NCI-H2227 (cell line): ENCODE results near the gene EXOC2.
A peak's percentile ranks its signal among the peaks of the same experiment; 100 is the strongest.
"Not testable (repeated sequence)": the region's sequence is repeated elsewhere in the genome, so short reads cannot be mapped to it uniquely, and the experiment has no call there.

Source experiments
- DNase-seq: peaks from one replicate; lab custom pipeline; 2025; ENCODE audit not compliant: unreplicated experiment; lab: John Stamatoyannopoulos, UW

The EXOC2 gene

DNA sequence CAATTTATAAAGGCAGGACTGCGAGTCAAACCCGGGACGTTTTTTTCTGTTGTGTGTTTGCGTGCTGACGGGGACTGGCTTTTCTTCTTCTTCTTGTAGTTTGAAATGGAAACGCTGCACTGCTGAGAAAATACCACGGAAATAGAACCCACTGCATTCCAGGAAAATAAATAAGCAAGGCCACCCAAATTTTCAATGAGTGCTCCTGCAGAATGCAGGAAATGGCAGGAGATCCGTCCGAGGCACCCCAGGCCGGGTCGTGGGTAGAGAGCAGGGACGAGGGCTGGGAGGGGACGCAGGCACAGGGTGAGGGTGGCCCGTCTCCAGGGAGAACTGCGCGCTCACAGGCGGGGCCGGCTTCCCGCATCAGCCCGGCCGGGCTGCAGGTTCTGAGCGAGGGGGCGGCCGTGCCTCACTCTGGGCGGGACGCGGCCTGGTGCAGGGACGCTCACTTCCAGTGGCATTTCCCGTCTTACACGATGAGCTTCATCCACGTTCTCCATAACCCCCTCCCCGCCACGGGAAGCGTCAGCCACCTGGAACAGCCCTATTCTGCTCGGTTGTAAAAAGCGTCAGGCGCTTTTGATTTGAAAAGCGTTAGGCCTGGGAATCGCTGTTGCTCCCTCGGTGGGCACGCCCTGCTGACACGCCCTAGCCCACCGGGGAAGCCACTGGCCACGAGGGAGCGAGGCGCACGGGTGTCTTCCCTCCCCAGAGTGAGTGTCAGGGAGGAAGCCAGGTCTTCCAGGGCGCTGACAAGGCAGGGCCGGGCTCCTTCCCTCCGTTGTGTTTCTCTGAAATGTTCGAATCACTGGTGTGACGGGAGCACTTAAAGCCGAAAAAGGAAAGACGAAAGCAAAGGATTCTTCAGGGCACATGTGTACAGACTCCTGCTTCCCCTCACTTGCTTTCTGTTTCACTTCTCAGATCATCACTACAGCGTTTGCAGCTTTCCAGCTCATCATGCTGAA is 17.9 kb upstream of the EXOC2 start:
- DNase-seq: peak; percentile 77

DNA sequence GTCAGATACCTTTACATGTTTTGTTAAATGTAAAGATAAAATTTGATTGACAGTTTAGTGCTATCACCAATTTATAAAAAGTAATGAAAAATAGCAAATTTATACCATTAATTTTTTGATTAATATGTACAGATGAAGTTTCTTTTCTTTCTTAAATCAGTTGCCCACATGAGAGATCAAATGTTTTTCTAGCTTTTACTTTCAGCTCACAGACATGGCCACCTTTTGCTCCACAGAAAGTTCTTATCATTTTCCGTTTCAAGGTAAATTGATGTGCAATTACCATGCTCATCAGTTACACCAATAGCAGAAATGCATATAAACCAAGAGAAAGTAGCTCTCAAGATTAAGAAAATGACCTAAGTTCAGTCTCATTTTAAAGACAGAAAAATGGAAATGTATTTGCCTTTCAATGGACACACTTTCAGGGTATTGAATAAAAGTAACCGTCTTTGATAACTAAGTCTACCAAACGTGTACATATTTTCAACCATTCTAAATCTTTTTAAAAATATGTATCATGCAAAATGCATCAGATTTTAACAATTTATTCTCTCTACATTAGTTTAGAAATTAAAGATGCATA is 16.6 kb upstream of the EXOC2 start:
- no peak for DNase-seq

DNA sequence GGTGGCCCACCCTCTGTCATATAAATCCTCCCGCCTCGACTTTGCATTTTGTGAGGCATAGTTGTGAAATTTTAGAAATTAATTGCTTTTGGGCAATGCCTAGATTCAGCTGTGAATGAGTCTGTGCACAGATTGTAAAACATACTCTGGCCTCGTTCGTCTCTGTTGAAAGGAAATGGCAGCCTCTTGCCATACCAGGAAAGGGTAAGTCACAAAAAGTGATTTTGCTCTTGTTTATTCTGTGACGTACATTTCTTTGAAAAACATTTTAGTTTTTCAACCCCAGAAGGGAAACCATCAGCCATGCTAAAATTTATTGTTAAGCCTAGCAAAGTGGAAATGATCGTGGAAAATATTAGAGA is 15.3 kb upstream of the EXOC2 start:
- no peak for DNase-seq

DNA sequence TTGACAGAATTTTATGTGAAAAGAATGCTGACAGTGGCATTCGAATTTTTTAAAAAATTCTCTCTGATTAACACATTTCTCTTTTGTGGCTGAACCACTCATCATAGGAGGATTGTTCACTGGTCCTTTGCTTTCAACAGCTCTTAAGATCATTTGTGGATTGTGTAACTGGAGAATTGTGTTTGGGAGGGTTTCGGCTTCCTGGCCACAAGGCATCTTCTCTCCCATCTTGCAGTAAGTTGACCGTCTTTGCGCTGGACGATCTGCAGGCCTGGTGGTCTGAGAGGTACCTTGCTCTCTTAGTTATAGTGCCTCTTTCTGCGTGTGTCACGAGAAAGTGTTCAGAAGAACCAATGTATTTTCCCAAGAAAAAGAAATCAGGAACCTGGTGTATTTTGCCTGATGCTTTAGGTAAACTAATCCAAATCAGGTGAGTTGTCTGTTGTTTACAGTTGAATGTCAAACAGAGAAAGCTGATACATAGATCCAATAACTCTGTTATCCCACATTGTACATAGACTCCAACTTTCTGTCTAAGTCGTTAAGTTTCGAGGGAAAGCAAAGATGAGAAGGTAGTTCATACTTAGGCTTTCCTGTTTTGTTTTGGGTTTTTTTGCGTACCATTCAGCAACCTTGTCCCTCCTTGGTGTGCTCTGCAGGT is 14.8 kb upstream of the EXOC2 start:
- no peak for DNase-seq

DNA sequence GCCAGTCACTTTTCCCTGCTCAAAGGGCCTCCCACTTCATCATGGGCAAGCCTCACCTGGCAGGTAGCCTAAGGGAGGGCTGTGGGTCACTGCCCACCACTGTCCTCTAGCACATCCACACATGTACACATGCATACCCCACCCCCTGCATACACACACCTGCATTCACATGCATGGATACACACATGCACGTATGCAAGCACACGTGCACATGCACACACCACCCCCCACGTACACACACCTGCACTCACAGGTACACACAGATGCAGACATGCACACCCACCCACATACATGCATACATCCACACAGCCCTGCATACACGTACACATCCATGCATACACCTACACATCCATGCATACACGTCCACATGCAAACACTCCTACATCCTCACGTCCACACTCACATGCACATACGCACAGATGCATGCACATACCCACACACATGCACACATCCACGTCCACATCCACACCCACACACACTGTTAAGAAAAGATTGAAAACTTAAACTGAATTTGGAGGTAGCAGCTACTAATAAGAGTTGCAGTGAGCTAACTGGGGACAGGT is 14.0 kb upstream of the EXOC2 start:
- DNase-seq: no peak

DNA sequence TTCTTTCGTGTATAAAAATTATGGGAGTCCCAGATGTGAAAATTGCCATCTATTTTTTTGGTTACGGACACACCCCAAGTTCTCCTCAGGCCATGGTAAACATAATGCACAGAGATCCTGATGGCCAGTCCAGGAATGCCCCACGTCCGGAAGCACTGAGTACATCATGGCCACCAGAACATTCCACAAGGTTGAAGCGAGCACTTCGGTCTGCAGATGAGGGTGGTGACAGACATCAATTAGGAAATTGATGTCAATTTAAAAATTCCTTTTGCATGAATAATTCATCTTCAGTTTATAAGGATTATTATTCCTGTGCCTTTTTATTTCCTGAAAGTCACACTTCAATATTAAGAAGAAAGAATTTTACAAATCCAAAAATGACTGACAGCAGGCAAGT is 13.2 kb upstream of the EXOC2 start:
- DNase-seq: no peak

DNA sequence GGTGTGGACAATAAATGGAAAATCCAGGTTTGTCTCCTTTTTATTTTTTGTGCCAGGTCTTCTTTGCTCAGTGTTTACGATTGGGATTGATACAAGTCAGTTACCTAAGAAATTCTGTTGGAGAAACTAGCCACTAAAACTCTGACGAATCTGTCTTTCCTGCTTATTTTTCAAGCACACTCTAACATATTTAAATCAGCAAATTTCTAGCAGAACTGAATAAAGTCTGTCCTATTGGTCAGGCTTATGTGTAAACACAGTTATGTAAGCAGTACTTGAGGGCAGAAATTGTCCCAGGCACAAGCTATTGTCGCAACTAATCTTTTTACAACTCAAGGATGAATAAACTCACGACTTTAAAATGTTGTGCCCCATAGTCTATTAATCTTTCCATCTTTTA is 12.1 kb upstream of the EXOC2 start:
- DNase-seq: no peak

DNA sequence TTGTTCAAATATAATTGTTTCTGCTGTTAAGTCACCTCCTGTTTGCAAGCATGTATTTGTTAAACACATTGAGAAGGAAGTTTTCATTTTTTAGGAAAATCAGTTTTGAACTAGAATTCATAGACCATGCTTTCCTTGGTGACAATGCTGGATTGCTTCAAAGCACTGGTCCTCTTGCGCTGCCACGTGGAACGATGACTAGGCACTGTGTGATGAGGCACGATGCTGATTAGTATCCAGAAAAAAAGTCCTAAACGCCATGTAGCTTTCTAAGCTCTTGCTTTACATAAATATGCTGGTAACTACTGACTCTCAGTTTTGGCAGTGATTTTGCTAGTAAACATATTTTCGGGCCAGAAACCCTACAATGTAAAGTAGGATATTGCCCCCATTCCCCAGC is 11.1 kb upstream of the EXOC2 start:
- no peak for DNase-seq

DNA sequence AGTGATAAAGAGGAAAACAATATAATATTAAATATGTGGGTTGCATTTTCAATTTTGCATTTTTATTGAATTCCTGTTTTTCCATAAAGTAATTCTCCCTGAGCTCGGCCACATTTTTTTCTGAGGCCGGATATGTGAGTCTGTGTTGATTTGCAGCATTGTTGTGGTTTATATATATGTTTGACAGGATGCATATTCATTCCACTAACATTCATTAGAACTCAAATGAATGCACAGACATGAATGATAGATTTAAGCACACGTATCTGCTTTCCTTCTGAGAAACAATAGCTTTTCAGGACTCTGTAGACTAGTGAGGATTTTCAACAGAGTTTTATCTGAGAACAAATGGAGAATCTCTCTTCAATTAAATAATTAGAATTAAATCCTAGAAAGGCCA is 10.6 kb upstream of the EXOC2 start:
- no peak for DNase-seq

DNA sequence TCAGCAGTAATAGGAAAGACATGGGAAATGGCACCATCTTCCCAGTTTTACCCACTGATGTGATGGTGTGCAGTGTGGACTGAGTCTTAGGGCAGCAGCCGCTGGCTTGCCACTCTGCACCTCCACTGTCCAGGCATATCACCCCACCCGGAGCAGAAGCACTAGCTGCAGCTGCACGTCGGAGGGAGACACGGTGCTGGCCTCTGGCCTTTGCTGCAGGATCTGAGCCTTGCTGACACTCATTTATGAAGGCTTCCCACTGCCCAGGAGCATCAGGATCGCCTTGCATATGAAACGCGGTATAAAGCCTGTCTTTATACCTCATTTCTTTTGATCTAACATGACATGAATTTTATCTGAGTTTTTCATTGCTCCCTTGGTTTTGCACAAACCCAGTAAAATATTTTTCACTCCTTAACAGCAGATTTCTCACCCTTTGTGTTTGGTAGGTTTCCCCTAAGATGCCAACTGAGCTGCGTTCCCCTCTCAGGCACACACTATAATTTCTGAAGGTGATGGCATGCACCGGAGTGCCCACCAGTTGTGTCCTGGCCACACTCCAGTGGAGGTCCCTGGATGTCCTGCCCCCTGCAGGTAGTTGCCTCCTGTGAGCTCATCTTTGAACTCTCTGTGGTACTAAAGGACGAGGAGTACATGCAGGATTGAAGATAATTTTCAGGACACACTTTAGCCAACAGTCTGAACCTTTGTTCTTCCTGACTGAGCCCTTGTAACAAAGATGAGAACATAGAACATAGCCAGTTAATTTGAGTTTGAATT is 9.0 kb upstream of the EXOC2 start:
- DNase-seq: peak; percentile 25

DNA sequence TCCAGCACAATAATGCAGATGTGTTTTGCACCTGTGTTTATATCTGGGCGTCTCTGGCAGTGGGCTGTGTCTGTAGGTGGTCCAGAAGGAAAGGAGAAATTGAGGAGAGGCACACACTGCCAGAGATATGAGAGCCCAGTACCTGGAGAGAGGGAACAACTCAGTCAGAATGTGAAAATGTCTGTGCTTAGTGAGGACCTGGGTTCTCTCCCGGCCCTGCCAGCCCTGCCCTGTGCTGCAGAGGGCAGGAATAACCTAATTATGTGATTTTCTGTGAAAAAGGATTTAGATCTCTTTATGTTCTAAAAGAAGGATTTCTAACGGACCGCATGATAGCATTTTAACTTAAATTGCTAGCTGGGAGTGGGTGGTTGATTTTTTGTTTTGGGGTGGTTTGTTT is 8.3 kb upstream of the EXOC2 start:
- no peak for DNase-seq

DNA sequence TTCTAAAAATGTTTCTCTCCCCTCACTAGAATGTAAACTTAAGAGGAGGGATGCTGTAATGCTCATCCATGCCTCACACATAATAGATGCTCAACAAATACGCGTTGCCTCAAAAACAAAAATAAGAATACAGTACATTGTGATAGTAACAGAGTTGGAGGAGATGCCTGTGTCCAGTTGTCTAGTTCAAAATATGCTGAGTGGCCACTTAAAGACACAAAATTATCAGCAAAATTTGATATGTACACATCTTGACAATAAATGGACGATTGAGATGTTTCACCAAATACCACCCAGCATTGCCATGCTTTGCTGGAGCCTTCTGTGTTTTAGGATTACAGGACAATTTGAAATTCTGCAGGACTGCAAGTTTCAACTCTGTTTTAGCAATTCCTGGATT is 7.6 kb upstream of the EXOC2 start:
- DNase-seq: no peak

DNA sequence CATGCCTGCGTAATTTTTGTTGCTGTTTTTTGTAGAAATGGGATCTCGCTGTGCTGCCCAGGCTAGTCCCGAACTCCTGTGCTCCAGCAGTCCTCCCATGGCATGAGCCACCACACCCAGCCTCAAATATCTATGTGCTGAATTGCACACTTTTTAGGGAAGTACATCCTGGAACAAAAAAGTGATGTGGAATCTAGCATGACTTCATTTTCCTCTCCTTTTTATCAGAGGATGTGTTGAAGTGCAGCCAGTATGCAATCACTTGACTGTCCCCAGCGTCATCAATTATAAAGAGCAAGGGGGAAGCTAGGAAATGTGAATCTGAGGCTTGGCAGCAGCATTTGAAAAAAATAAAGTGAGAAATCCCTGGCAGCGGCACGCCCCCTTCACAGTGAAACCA is 6.4 kb upstream of the EXOC2 start:
- peak; percentile 37 for DNase-seq

DNA sequence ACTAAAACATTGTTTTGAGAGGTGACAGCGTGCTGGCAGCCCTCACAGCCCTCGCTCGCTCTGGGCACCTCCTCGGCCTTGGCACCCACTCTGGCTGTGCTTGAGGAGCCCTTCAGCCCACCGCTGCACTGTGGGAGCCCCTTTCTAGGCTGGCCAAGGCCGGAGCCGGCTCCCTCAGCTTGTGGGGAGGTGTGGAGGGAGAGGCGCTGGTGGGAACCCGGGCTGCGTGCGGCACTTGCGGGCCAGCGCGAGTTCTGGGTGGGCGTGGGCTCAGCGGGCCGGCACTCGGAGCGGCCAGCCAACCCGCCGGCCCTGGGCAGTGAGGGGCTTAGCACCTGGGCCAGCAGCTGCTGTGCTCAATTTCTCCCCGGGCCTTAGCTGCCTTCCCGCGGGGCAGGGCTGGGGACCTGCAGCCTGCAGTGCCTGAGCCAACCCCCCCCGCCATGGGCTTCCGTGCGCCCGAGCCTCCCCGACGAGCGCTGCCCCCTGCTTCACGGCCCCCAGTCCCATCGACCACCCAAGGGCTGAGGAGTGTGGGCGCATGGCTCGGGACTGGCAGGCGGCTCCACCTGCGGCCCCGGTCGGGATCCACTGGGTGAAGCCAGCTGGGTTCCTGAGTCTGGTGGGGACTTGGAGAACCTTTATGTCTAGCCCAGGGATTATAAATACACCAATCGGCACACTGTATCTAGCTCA is 1.6 kb upstream of the EXOC2 start:
- not testable (repeated sequence) for DNase-seq

DNA sequence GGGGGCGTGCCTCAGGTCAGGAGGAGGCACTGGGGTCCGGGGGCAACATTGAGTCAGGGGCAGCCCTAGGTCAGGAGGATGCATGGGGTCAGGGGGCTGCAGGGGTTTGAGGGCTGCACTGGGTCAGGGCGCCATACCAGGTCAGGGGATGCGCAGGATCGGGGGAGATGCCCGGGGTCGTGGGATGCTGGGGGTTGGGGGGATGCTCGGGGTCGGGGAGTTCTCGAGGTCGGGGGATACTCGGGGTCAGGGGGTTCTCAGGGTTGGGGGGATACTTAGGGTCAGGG is 727 bp upstream of the EXOC2 start:
- no peak for DNase-seq

DNA sequence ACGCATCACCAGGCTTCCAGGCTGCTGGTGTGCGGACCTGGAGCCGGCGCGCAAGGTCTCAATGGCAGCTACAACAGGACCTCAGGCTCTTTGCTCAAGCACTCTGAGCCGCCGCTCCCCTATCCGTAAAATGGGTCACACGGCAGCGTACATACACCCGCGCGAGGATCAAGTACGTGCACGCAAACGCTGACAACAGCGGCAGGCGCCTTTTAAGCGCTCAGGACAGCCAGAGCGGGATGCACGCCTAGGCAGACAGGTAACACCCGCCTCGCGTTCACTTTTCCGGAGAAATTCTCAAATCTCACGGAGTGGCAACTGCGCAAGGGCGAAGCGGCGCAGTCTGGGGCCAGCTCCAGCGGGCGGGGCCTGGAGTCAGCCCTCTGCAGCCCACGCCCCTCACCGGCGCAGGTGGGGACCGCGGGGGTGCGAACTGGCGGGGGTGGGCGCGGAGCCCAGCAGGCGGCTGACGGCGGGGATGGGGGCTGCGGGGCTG is 535 bp downstream of the EXOC2 start:
- peak; percentile 79 for DNase-seq

DNA sequence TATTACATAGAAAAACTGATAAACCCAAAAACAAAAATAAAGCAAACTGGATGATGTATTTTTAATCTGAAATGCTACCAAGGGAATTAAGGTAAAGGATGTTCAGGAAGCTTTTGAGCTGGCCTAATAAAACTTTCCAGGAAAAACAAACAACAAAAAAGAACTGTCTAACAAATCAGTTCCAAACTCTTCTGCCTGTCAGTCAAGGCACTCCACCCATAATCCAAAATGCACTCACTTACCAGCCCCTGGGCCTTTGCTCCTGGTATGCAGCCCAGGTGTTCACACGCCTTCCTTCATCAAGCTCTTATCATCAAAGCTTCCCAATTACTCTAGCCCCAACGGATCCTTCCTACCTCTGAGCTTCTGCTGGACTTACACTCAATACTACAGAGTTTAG is 3.7 kb downstream of the EXOC2 start:
- DNase-seq: no peak

DNA sequence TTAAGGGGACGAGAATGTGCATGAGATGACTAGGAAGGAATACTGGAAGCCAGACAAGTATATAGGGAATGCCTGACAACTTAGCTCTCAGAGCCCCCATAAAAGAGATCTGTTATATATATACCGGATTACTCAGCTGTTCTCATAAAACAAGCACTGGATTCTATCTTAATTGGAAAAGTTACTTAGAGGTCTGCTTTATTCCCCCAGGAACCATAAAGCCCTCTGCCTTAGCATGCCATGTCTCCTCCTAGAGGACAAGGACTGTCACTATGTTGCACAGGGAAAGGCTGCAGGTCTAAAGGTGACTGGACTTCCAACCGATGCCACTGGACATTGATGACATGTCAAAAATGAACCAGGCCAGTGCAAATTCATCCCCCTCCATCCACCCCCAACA is 6.4 kb downstream of the EXOC2 start:
- DNase-seq: no peak

DNA sequence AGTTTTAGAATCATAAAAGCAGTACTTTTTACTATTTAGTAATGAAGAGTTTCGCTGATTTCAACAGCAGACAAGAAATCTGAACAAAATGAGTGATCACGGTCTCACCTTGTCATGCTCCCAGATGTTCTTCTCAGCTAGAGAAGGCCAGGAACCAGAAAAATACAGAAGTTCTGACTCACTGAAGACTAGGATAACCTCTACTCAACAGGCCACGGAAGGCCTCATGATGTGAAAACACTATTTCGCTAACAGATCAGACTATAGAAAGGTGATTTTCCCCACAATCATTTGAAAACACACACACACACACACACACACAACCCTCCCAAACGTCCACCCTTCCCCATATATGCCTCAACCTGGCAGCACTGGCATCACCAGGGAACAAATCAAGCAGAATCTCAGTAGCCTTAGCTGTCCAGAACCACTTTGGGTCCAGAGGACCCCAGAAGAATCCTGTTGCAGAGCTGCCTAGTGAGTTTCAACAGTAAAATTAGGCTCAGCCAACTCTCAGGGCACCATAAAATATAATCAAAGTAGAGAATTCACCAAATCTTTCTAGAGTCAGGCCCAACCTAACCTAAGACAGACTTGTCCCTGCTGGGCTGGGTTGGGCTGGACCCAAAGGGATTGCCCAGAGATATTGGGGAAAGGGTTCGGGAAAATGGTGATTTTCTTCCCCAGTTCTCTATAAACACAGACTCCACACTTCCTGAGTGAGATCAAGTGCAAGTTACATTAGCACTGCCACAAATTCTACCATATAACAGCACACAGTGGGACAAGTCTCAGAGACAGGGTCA is 7.9 kb downstream of the EXOC2 start:
- DNase-seq: no peak
